Measurements from ENCODE around the gene GDPD4.
"Not testable (repeated sequence)": the region's sequence is repeated elsewhere in the genome, so short reads cannot be mapped to it uniquely, and the experiment has no call there.

GDPD4 gene

DNA sequence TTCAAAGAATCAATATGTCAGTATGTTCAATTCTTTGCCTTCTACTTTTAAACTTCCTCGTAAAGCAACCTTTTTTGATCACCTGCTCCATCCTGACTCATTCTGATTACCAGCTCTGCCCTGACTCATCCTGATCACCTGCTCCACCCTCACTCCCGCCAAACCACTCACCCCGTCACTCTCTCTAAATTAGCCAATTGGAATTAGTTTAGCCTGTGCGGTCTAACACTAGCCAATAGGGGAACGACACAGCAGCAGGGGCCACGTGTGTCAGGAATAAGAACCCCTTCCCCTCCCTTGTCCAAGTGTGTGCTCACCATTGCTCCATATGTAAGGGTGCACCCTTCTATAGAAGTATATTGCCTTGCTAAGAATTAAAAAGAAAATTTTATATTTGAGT, 1.5 kb downstream of the GDPD4 start:
- DNase-seq (ENCODE audit: extremely low read depth in 1 of 2, low read depth in 1 of 2), result not testable (repeated sequence)

DNA sequence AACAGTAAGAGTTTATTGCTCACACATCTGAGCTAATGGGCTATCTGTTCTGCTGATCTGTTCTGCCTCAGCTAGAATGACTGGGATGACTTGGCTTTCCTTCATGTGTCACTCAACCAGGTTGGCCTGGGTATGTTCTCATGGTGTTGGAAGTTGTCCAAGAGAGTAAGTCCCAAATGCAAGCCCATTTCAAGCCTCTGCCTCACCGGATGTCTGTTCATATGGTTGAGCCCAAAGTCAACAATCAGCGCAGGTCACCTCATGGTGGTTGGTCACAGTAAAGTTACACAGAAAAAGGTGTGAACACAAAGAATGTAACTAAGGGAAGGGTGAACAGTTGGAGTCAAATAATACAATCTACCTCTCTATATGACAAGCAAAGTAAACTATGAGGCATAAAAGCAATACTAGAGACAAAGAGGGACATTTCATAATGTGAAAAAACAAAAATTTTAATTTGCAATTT, 1.9 kb downstream of the GDPD4 start:
- no peak for DNase-seq (ENCODE audit: extremely low read depth in 1 of 2, low read depth in 1 of 2)

DNA sequence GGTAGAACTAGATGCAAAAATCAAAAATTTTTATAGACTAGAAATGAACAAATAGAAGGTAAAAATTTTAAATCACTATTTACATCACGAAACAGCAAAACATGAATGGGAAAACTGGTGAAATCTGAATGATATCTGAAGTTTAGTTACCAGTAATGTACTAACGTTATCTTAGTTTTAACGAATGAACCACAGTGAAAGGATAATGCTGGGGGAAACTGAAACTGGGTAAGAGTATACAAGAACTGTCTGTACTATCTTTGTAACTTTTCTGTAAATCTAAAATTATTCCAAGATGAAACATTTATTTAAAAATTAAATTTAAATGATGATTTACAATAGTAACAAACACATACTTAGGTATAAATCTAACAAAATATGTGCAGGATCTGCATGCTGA, 7.4 kb downstream of the GDPD4 start:
- no peak for DNase-seq (ENCODE audit: extremely low read depth in 1 of 2, low read depth in 1 of 2)

DNA sequence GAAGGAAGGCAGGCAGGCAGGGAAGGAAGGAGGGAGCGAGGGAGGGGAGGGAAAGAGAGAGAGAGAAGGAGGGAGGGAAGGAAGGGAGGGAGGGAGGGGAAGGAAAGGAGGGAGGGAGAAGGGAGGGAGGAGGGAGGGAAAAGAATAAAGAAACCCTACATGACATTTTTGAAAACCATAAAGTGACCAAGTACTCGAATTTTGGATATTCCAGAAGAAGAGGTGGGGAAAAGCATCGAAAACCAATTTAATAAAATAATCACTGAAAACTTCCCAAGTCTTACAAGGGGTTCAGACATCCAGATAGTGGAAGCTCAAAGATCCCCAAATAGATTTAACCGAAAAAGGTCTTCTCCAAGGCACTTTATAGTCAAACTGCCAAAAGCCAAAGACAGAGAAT, 11.7 kb downstream of the GDPD4 start:
- DNase-seq (ENCODE audit: extremely low read depth in 1 of 2, low read depth in 1 of 2), result no peak

DNA sequence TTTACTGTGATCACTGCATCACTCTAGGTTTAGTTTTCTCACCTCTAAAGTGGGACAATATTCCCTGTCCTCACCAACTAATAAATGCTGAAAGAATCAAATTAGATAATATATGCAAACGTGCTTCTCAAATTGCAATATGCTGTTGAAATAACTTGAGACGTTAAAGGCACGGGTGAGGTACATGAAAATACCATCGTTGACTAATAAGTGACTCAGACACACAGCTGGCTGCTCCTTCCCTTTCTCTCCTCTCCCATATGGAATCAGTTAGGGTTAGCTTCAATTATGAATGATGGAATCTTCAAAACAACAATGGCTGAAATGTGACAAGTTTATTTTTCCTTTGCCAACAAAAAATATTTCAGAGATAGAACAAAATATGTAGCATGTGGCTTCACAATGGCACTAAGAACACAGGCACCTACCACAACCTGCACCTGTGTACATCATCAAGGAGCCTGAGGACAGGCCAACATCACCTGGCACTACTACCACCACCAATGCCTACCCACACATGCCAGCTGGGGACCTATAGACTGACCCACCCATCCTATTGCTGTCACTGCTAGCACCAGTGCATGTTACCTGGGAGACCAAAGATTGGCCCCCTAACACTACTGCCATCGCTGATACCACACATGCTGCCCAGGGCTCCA, 13.7 kb downstream of the GDPD4 start:
- no peak for DNase-seq (ENCODE audit: extremely low read depth in 1 of 2, low read depth in 1 of 2)

DNA sequence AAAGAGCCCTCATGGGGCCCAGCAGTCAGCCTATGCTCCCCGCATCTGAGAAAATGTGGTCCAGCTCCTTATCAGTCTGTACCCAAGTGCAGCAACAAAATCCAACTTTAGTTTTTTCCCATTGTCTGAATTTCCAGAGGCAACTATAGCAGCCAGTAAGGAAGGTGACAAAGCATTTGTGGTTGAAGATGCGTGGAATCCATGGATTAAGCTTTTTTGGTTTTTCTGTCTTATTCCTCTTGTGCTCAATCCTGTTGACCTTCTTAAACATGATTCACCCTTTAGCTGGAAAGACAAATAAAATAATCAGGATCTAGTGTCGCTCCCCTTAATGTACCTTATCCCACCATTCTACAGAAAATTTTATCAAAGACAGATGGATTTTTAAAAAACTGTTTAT, 14.3 kb downstream of the GDPD4 start:
- DNase-seq (ENCODE audit: extremely low read depth in 1 of 2, low read depth in 1 of 2), result no peak

DNA sequence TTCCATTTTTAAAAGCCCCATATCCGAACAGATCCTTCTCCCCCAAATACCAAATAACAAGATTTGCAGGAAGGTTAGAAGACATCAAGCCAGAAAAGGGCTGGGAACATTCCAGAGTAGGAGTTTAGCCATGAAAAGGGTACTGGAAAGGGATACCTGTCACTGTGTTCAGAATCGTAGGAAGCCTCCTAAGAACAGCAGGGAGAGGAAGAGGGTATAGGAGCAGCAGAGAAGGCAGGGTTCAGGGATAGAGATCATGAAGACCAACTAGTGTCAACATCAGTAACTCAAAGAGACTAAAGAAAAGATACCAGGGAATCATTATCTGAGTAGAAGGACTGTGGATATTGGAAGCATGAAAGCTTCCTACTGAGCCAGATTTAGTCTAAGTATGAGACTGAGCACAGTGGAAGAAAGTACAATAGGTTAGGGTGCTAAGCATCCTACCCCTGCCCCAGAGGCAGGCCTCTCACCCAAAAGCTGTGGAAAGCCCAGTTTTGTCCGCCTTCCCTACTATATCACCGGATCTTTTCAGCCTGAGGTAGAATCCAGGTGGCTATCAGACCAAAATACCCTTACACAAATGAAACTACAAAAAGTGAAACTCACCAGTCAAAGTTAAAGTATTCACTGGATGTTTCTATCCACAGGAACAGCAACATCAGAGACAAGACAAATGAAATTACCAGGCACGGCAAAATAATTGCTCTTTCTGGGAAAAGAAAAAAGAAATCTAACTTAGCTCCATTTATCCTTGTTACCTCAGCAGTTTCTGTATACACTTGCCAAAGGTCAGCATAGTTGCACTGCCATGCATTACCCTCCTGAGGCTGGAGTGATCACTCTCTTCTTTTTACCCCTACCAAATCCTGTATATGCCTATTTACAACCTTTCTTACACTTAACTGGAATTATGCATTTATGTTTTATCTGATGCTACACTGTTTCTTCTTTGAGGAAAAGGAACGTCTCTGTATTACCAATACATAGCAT, 16.7 kb downstream of the GDPD4 start:
- DNase-seq (ENCODE audit: extremely low read depth in 1 of 2, low read depth in 1 of 2), result no peak

DNA sequence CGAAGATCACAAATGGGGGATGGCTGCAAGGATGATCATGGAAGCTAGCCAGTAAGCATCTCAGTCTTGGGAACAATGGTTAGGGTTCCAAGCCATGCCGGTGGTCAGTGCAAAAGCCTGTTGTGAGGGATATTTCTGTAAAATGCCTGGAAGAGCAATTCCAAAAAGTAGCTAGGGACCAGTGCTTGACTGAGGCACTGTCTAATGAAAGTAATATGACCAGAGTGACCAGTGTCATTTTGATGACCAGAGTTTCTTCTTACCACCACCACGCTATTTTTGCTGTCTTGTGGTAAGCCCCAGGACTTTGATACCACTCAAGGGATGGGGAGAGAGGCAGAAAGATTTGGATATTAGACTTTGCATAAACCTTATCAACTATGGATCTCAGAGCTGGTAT, 18.4 kb downstream of the GDPD4 start:
- no peak for DNase-seq (ENCODE audit: extremely low read depth in 1 of 2, low read depth in 1 of 2)

DNA sequence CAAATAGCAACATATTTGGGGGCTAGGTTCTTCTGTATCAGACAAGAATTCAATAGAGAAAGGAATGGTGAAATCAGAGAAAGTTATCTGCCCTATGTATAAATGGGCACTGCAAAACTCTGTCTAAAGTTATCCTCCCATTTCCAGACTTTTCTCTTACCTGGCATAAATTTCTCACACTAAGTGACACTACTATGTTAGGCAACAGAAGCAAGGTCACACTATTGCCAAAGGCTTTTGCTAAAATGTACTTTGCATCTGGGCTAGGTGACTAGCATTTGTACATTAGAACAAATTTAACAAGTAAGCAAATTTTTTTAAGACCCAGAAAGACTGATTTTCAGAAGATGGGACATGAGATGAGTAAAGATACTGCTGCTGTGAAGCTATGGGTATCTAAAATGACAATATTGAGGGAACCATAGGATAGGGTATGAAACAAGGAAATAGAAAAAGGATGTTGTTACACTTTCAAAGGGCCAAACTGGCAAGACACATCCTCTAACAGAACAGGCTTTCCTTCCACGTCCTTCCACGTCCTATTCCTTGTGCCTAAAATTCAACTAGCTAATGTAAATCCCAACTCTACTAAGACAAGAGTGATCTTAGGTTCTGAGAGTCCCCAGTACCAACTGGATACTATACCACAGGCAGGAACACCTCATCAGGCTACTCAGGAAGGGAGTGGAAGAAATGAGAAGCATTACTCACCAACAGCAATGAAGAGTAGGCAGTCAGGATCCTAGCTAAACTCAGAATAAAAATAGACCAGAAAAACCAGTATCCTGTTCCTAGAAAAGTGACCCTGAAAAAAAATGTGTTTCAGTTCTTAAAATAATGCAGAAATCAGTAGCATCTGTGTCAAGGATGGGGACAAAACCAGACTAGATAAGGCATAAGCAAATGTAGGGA, 22.6 kb downstream of the GDPD4 start:
- DNase-seq (ENCODE audit: extremely low read depth in 1 of 2, low read depth in 1 of 2), result no peak

DNA sequence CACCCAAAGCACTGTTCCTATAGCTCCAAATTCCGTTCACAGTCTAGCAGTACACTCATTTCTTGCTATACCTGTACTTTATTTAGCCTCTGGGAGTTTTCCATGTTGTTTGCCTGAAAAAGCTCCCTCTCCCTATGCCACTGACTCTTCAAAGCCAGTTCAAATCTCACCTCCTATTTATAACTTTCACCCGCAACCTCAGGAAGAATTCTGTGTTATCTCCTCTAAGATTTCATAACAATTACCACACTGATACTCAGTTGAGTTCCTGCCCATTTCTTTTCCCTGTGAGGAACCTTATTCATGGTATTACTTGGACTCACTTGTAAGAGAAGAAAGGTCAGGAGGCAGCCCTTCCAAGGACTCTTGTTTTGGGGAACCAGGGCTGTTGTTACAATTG, 25.2 kb downstream of the GDPD4 start:
- DNase-seq (ENCODE audit: extremely low read depth in 1 of 2, low read depth in 1 of 2), result no peak

DNA sequence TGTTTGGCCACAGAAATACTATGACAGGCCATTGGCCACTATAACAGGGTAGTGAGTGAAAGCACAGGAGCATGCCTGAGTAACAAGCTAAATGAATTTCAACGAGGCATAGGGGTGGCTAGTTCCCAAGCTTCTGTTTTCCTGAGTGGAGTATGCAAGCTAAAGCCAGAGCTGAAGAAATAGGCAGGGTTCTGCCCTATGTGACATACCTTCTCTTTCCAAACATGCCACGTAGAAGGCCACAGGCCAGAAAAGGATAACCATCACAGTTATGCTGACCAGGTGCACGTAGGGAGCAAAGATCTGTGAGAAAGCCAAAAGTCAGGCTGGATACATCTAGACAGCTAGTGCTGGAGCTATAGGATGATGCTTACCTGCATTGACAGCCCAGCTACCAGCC, 30.6 kb downstream of the GDPD4 start:
- DNase-seq (ENCODE audit: extremely low read depth in 1 of 2, low read depth in 1 of 2), result no peak

DNA sequence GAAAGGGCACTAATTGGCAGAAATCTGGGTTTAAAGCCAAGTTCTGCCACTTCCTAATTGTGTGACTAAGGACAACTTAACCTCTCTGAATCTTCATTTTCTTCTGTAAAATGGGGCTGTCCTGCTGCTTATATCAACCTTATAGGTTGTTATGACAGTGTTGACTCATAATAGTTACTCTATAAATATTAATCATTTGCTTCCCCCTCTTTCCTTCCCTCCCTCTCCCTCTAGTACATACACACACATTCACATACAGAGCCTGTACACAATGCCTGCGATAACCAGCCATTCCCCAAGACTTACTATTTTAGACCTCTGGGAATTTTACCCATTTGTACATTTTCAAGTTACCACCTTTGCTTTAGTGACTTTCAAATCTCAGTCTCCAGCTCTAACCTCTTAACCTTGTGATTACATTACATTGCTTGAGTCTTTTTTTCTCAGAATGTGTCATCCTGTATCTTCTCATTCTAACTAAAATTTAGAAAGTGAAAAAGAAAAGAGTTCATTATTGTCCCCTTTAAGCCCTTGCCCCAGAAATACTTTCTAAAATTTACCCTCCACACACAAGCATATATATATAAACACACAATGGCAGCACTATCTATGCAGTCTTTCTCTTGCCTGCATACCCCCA, 31.9 kb downstream of the GDPD4 start:
- DNase-seq (ENCODE audit: extremely low read depth in 1 of 2, low read depth in 1 of 2), result no peak

DNA sequence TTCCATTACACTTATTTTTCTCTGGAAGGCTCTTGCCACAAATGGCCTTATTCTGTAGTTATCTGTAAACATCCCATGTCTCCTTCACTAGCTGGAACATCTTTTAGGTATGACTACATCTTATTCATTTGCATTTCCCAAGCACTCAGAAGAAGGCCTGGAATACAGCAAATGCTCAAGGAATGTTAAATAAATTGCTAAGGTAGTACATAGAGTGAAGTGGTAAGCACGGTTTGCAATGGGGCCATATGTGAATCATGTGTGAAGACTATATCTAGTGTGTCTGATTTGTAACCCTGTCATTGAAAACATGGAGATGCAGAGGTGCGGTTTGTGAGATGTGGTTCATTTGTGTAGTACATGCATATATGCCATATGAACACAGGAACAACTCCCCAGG, 33.5 kb downstream of the GDPD4 start:
- DNase-seq (ENCODE audit: extremely low read depth in 1 of 2, low read depth in 1 of 2), result no peak

DNA sequence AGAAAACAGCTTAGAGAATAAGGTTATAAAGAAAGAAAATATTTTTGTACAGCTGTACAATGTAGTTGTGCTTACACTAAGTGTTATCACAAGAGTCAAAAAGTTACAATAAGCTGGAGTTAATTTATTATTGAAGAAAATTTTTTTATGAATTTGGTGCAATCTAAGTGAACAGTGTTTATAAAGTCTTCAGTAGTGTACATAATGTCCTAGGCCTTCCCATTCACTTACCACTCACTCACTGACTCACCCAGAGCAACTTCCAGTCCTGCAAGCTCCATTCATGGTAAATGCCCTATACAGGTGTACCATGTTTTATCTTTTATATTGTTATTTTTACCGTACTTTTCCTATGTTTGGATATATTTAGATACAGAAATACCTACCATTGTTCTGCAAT, 34.7 kb downstream of the GDPD4 start:
- no peak for DNase-seq (ENCODE audit: extremely low read depth in 1 of 2, low read depth in 1 of 2)

DNA sequence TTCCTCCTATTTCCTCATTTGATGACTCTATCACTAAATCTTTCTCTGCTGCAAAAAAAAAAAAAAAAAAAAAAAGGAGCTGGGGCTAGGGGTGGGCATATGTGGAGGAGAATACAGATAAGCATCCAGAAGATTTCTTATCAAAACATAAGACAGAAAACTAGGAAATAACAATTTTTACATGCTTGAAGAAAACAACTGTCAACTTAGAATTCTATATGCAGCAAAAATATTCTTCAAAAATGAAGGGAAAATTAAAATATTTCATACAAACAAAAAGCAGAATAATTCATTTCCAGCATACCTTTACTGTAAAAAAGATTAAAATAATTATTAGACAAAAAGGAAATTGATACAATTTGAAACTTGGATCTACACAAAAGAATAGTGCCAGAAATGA, 38.7 kb downstream of the GDPD4 start:
- no peak for DNase-seq (ENCODE audit: extremely low read depth in 1 of 2, low read depth in 1 of 2)

DNA sequence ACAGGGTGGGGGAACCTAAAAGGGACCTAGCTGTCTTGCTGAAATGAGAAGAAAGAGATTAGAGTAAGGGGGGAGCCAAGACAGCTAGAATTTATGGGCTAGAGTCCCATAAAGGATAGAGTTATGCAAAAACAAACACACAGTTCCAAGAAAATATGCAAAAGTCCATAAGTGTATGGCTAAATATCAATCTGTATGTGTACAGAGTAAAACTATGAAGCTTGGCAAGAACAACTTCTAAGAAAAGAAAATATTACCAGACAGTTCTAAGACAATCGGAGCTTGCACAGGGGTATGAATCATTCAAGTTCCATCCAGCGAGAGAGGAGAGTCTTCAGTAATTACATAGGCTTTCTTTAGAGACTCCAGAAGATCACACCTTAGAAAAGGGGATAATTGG, 41.8 kb downstream of the GDPD4 start:
- DNase-seq (ENCODE audit: extremely low read depth in 1 of 2, low read depth in 1 of 2), result no peak

DNA sequence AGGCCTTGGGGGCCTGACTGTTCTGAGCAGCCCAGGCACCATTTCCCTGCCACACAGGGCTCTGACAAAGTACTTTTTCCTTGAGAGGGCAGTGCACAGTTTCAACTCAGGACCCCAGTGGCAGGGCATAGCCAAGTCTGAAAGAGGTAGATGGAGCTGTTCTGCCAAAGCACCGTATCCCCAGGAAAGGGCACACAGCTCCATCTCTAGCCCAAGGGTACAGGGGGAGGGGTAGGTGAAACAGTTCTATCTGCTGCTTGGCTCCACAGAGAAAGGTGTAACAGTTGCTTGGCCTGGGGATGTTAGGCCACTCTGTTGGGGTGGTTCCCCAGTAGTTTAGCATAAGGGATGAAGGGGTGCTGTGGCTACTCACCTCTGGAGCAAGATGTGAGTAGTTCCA, 47.8 kb downstream of the GDPD4 start:
- DNase-seq (ENCODE audit: extremely low read depth in 1 of 2, low read depth in 1 of 2), result no peak

DNA sequence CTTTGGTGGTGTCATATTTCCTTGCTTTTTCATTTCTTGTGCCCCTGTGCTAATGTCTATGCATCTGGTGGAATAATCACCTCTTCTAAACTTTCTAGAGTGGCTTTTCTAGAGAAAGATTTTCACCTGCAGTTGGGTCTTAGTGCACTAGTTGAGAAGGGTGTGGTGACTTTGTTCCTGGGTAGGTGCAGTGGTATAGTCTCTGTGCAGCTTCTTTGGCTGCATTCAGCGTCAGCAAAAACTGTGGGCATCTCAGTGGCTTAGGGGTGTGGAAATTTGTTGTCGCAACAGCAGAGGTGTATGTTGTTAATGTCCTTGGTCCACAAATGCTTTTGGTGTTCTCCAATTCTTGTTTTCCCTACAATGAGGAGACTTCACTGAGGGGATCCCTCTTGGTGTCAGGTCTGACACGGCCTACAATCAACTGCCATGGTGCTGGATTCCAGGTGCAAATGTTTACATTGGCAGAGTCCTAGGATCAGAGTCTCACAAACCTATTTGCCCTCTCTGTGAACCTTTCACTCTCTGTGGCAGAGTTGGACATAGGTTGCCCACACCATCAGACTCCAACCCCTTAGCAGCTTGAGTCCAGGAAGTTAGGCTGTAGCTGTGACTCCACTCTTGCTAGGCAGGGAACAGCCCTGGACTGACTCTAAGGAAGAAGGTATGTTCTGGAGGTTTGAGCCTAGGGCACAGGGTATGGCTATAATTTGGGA, 48.8 kb downstream of the GDPD4 start:
- no peak for DNase-seq (ENCODE audit: extremely low read depth in 1 of 2, low read depth in 1 of 2)

DNA sequence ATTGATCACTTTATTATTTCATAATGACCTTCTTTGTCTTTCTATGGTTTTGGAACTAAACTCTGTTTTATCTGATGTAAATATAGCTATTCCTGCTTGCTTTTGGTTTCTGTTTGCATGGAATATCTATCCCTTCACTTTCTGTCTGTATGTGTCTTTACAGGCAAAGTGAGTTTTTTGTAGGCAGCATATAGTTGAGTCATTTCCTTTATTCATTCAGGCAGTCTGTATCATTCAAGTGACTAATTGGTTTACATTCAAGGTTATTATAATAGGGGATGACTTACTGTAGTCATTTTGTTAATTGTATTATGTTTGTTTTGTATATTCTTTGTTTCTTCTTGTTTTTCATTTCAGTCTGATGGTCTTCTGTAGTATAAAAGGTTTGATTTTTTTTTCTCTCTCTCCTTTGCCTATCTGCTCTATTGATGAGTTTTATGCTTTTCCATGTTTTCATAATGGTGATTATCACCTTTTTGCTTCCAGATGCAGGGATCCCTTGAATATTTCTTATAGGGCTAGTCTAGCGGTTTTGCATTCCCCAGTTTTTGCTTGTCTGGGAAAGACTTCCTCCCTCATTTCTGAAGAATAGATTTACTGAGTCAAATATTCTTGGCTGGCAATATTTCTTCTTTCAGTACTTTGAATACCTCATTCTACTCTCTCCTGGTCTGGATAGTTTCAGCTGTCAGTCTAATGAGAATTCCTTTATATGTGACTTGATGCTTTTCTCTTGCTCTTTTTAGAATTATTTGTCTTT, 50.4 kb downstream of the GDPD4 start:
- no peak for DNase-seq (ENCODE audit: extremely low read depth in 1 of 2, low read depth in 1 of 2)
